NB4 (cell line): ENCODE results near the gene RNF111.

Experiments
- CTCF ChIP-seq: IDR thresholded peaks from one replicate; pipeline ENCODE4 v1.5.1; 2012; ENCODE audit warnings: low read depth, low read length
- MYC ChIP-seq: IDR thresholded peaks from 2 replicates; pipeline ENCODE4 v1.6.1; 2011; ENCODE audit warnings: low read depth, low read length
- POLR2A ChIP-seq: IDR thresholded peaks from 2 replicates; pipeline ENCODE4 v1.6.1; 2011; ENCODE audit warnings: mild to moderate bottlenecking; ENCODE audit not compliant: insufficient read length; ENCODE audit errors: extremely low read depth
- TF ChIP-seq, protein P1 (sequence below): IDR thresholded peaks from 2 replicates; pipeline ENCODE4 v1.6.1; 2011; ENCODE audit warnings: low read depth, low read length

DNA sequence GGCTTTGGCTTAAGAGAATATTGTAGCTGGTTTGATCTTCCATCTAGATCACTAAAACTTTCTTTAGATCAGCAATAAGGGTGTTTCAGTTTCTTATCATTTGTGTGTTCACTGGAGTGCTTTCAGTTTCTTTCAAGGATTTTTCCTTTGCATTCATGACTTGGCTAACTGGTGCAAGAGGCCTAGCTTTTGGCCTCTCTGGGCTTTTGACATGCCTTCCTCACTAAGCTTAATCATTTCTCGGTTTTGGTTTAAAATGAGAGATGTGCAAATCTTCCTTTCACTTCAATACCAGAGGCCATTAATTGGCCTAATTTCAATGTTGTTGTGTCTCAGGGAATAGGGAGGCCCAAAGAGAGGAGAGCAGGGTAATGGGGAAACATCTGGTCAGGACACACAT lies 87.1 kb downstream of the RNF111 start:
- TF ChIP-seq MYC (no peak), CTCF (no peak), POLR2A (no peak)
- TF ChIP-seq, protein P1, sequence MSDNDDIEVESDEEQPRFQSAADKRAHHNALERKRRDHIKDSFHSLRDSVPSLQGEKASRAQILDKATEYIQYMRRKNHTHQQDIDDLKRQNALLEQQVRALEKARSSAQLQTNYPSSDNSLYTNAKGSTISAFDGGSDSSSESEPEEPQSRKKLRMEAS = no peak
